IMR-90 (cell line): ENCODE results near the gene PLLP. TPM values are rescaled to one million over a fixed set of nuclear protein-coding genes. Genes with fewer than 3 reads are reported as not detected.

ENCODE experiments used
- ATAC-seq: fragments of 200-7000 bp; cut with Tn5 transposase; 2 replicates; pipeline ENCODE4 v1.9.1; 2020; ENCODE audit warnings: low read depth, mild to moderate bottlenecking, moderate library complexity
- BruUV-seq: library from RNA; stranded (reverse); fragments of 400-500 nt; replicated peaks from 2 replicates; lab custom pipeline; 2021; lab: Mats Ljungman, UMichigan
- CTCF ChIA-PET: fragments of 300-600 bp; formaldehyde crosslinking; extraction: SDS; loops from one replicate; lab custom pipeline; 2021; ENCODE audit warnings: antibody characterized with exemption; lab: Yijun Ruan, JAX
- POLR2A ChIA-PET: fragments of 300-600 bp; sonication (Branson Sonifier 250); formaldehyde crosslinking; loops from one replicate; lab custom pipeline; 2022; ENCODE audit warnings: antibody characterized with exemption; ENCODE audit not compliant: unreplicated experiment; lab: Charles Lee
- DNase-seq: peaks from one replicate; pipeline ENCODE4 v3.0.0; 2013
- H2AFZ ChIP-seq: replicated peaks from 2 replicates; pipeline ENCODE3; 2013; ENCODE audit warnings: low read length, mild to moderate bottlenecking; ENCODE audit not compliant: poor library complexity
- H2AK5ac ChIP-seq: 2 replicates; pipeline ENCODE4 v1.6.1; 2013; ENCODE audit warnings: low read depth, low read length, inconsistent platforms
- H2AK9ac ChIP-seq: replicated peaks from 2 replicates; pipeline ENCODE3; 2013; ENCODE audit warnings: mild to moderate bottlenecking, low read depth, low read length, moderate library complexity; ENCODE audit not compliant: poor library complexity
- H2BK120ac ChIP-seq: 2 replicates; pipeline ENCODE4 v1.6.1; 2013; ENCODE audit warnings: low read depth, low read length, inconsistent platforms
- H2BK15ac ChIP-seq: 3 replicates; pipeline ENCODE4 v1.6.1; 2013; ENCODE audit warnings: low read depth, low read length, inconsistent platforms
- H2BK20ac ChIP-seq: 2 replicates; pipeline ENCODE4 v1.6.1; 2013; ENCODE audit warnings: low read depth, mild to moderate bottlenecking, inconsistent platforms, low read length, moderate library complexity
- H2BK5ac ChIP-seq: 2 replicates; pipeline ENCODE4 v1.6.1; 2013; ENCODE audit warnings: mild to moderate bottlenecking, low read depth, low read length, inconsistent platforms; ENCODE audit not compliant: poor library complexity, severe bottlenecking
- H3K14ac ChIP-seq: replicated peaks from 2 replicates; pipeline ENCODE4 v1.6.1; 2013; ENCODE audit warnings: low read depth, low read length, inconsistent platforms
- H3K18ac ChIP-seq: 2 replicates; pipeline ENCODE4 v1.6.1; 2013; ENCODE audit warnings: low read depth, low read length, control low read depth
- H3K23ac ChIP-seq: 2 replicates; pipeline ENCODE4 v1.6.1; 2013; ENCODE audit warnings: low read depth, low read length, inconsistent platforms
- H3K27ac ChIP-seq: 2 replicates; pipeline ENCODE4 v1.5.1; 2013; ENCODE audit warnings: mild to moderate bottlenecking, control low read depth, low read length; ENCODE audit not compliant: insufficient read depth
- H3K27me3 ChIP-seq: 2 replicates; pipeline ENCODE4 v1.6.1; 2013; ENCODE audit warnings: low read length; ENCODE audit not compliant: control insufficient read depth, insufficient read depth
- H3K36me3 ChIP-seq: 2 replicates; pipeline ENCODE4 v1.6.1; 2013; ENCODE audit warnings: low read length, mixed read lengths; ENCODE audit not compliant: control insufficient read depth, insufficient read depth
- H3K4ac ChIP-seq: 2 replicates; pipeline ENCODE4 v1.6.1; 2013; ENCODE audit warnings: low read depth, low read length, inconsistent platforms
- H3K4me1 ChIP-seq: 2 replicates; pipeline ENCODE4 v1.6.1; 2013; ENCODE audit warnings: low read length, mixed read lengths; ENCODE audit not compliant: control insufficient read depth, insufficient read depth
- H3K4me2 ChIP-seq: 2 replicates; pipeline ENCODE4 v1.6.1; 2013; ENCODE audit warnings: low read depth, mild to moderate bottlenecking, control low read depth, low read length, moderate library complexity
- H3K4me3 ChIP-seq: 2 replicates; pipeline ENCODE4 v1.5.1; 2013; ENCODE audit warnings: low read depth, mild to moderate bottlenecking, control low read depth, low read length, moderate library complexity; ENCODE audit not compliant: insufficient read depth
- H3K56ac ChIP-seq: 2 replicates; pipeline ENCODE4 v1.6.1; 2013; ENCODE audit warnings: low read length, inconsistent platforms; ENCODE audit not compliant: insufficient read depth; ENCODE audit errors: extremely low read depth
- H3K79me1 ChIP-seq, 2 experiments: 2 replicates each; pipeline ENCODE4 v1.6.1; 2013; ENCODE audit warnings: low read length in 2 of 2, inconsistent platforms in 1 of 2, low read depth in 1 of 2
- H3K9ac ChIP-seq: 2 replicates; pipeline ENCODE4 v1.6.1; 2013; ENCODE audit warnings: low read depth, low read length, control low read depth
- H3K9me1 ChIP-seq: 2 replicates; pipeline ENCODE4 v1.6.1; 2013; ENCODE audit warnings: low read length, inconsistent platforms; ENCODE audit not compliant: insufficient read depth
- H3K9me3 ChIP-seq: 2 replicates; pipeline ENCODE4 v1.6.1; 2013; ENCODE audit warnings: low read length; ENCODE audit not compliant: control insufficient read depth, insufficient read depth
- H4K20me1 ChIP-seq: 2 replicates; pipeline ENCODE4 v1.6.1; 2013; ENCODE audit warnings: low read length, inconsistent platforms; ENCODE audit not compliant: insufficient read depth
- H4K5ac ChIP-seq: 2 replicates; pipeline ENCODE4 v1.6.1; 2013; ENCODE audit warnings: mild to moderate bottlenecking, low read depth, low read length, control low read depth
- H4K8ac ChIP-seq, 2 experiments: 2 replicates each; pipeline ENCODE4 v1.6.1; 2013; ENCODE audit warnings: low read depth in 2 of 2, low read length in 2 of 2, control low read depth in 1 of 2, inconsistent platforms in 1 of 2
- H4K91ac ChIP-seq: 2 replicates; pipeline ENCODE4 v1.6.1; 2013; ENCODE audit warnings: low read depth, low read length, inconsistent platforms; ENCODE audit not compliant: insufficient read depth
- BHLHE40 ChIP-seq: fragments of 150-350 bp; IDR thresholded peaks from 2 replicates; pipeline ENCODE4 v1.6.1; 2016; ENCODE audit warnings: mild to moderate bottlenecking, low read depth, low read length
- RCOR1 ChIP-seq: IDR thresholded peaks from 2 replicates; pipeline ENCODE4 v1.6.1; 2012; ENCODE audit warnings: mild to moderate bottlenecking, low read length, improper control_type of control experiment; ENCODE audit not compliant: insufficient replicate concordance
- RFX5 ChIP-seq: IDR thresholded peaks from 2 replicates; pipeline ENCODE4 v1.8.0; 2012; ENCODE audit warnings: low read depth, mild to moderate bottlenecking, low read length, moderate library complexity
- WGBS, 2 experiments: methylation state at CpG; one replicate each; pipeline versions ENCODE4 v1.1.5 to v1.1.7; 2013; ENCODE audit warnings: missing lambda C conversion rate in 2 of 2; ENCODE audit not compliant: insufficient read length in 1 of 2; ENCODE audit errors: extremely low coverage in 2 of 2; 5-methylcytosine and 5-hydroxymethylcytosine counted together
- dilution Hi-C: fragments of 300-500 bp; cut with HindIII; formaldehyde crosslinking; loops from one replicate; pipeline ENCODE4 v1.14.3; 2018; ENCODE audit warnings: low sequenced_read_pairs; ENCODE audit not compliant: unreplicated experiment
- in situ Hi-C: fragments of 300-500 bp; cut with MboI; formaldehyde crosslinking; loops from 3 replicates; pipeline ENCODE4 v1.14.3; 2019; ENCODE audit warnings: low sequenced_read_pairs, inconsistent platforms, mixed read lengths
- intact Hi-C: fragments of 100-400 bp; cut with micrococcal nuclease; formaldehyde crosslinking; loops from 2 replicates; pipeline ENCODE4 v1.10.0; 2022
- polyA plus RNA-seq, 3 experiments: library from polyadenylated mRNA; depleted of rRNA; stranded (reverse); fragments of >200 nt; gene quantifications; 2 replicates each; pipeline ENCODE4 v1.2.3, GENCODE V29; 2012; ENCODE audit warnings: low replicate concordance in 1 of 3
- total RNA-seq: library from RNA; depleted of rRNA; stranded (reverse); fragments of >200 nt; gene quantifications from 2 replicates; pipeline ENCODE4 v1.2.3, GENCODE V29; 2012
- TF ChIP-seq, protein P1 (sequence below): conservative IDR thresholded peaks from 2 replicates; pipeline ENCODE4 v1.5.1; 2012; ENCODE audit warnings: mild to moderate bottlenecking, low read depth, low read length, improper control_type of control experiment

Gene PLLP
- total and polyA plus RNA-seq, 2 of the 4 experiments (the other 2 are of a cell fraction) = 0.05 TPM; not detected in 1

DNA sequence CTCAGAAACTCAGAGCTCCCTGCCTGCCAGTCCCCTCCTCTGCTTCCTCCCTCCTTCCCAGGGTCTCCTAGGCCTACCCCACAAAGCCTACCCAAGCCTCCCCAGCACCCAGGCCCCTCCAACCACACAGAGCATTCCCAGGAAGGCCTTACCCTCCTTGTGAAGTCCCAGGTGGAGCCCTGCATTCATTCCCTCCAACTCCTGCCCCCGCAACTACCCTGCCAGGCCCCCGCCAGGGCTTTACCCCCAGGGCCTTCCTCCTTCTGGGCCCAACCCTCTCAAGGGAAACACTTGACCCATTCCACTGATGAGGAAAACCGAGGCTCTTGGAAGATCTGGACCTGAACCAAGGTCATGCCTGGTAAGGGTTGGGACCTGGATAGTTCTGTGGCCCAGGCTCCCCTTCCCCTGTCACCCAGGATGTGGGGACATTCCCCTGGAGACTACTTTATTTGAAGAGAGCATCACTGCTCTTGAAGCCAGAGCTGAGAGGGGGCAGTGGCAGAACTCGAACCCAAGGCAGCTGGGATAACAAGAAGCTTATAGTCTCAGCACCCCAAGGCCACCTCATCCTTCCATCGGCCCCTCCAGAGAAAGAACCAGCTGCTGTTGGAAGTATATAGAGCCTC, 12.5 kb downstream of the PLLP start:
- TF ChIP-seq BHLHE40 (no peak), RFX5 (no peak), RCOR1 (no peak)
- TF ChIP-seq, protein P1, sequence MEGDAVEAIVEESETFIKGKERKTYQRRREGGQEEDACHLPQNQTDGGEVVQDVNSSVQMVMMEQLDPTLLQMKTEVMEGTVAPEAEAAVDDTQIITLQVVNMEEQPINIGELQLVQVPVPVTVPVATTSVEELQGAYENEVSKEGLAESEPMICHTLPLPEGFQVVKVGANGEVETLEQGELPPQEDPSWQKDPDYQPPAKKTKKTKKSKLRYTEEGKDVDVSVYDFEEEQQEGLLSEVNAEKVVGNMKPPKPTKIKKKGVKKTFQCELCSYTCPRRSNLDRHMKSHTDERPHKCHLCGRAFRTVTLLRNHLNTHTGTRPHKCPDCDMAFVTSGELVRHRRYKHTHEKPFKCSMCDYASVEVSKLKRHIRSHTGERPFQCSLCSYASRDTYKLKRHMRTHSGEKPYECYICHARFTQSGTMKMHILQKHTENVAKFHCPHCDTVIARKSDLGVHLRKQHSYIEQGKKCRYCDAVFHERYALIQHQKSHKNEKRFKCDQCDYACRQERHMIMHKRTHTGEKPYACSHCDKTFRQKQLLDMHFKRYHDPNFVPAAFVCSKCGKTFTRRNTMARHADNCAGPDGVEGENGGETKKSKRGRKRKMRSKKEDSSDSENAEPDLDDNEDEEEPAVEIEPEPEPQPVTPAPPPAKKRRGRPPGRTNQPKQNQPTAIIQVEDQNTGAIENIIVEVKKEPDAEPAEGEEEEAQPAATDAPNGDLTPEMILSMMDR = no peak
- Histone ChIP-seq H4K5ac (no peak overlapping the region), H4K8ac (no peak overlapping the region), H2BK5ac (no peak overlapping the region), H2AFZ (peak overlapping the region; percentile 51), H2AK9ac (no peak overlapping the region), H3K27me3 (peaks cover 4% of the 10 kb centered on the region; the same call in 1 of the 2 replicates), H3K4me2 (no peak overlapping the region), H4K20me1 (no peaks in the 10 kb centered on the region; the same call in 1 of the 2 replicates), H3K4me1 (no peaks in the 10 kb centered on the region), H3K56ac (no peak overlapping the region), H3K14ac (no peak overlapping the region), H3K4ac (no peak overlapping the region), H3K18ac (no peak overlapping the region), H4K91ac (no peak overlapping the region), H2BK15ac (no peak overlapping the region), H3K9ac (no peak overlapping the region), H3K4me3 (no peak overlapping the region), H2AK5ac (no peak overlapping the region), H2BK20ac (no peak overlapping the region), H3K9me3 (no peaks in the 10 kb centered on the region), H3K27ac (no peak overlapping the region), H3K36me3 (no peaks in the 10 kb centered on the region), H2BK120ac (no peak overlapping the region), H3K9me1 (no peaks in the 10 kb centered on the region), H3K23ac (no peak overlapping the region), H3K79me1 (no peaks in the 10 kb centered on the region)
- intact Hi-C loops = no loop called here
- DNase-seq (no peak), ATAC-seq (no peak)
- dilution Hi-C loops = no loop called here
- ChIA-PET CTCF (no interaction called here), POLR2A (no interaction called here)
- in situ Hi-C loops = no loop called here
- no CpG with 5 or more reads among the region's 5 CpGs for WGBS, 2 experiments
- BruUV-seq = no TSS peak
